Activated naive CD4-positive, alpha-beta T cell treated with anti-CD3 and anti-CD28 coated beads for 36 hours (primary cell): Measurements from ENCODE around the gene MARK3. TPM values are rescaled to one million over a fixed set of nuclear protein-coding genes. Genes with fewer than 3 reads are reported as not detected.

ENCODE experiments used
- CTCF ChIA-PET: fragments of 350-600 bp; sonication (Branson Sonifier 250); formaldehyde crosslinking; loops from one replicate; lab custom pipeline; 2021; ENCODE audit warnings: antibody characterized with exemption; lab: Charles Lee
- DNase-seq: peaks from one replicate; pipeline ENCODE4 v3.0.0-alpha.2; 2020
- H3K27ac Mint-ChIP-seq: one replicate; pipeline ENCODE4 v1.8.0; 2021; ENCODE audit warnings: mild to moderate bottlenecking, mixed read lengths
- H3K27me3 Mint-ChIP-seq: one replicate; pipeline ENCODE4 v1.8.0; 2021; ENCODE audit warnings: low read depth, mixed read lengths
- H3K36me3 Mint-ChIP-seq: one replicate; pipeline ENCODE4 v1.8.0; 2021; ENCODE audit warnings: low read depth, mixed read lengths
- H3K4me1 Mint-ChIP-seq: one replicate; pipeline ENCODE4 v1.8.0; 2021; ENCODE audit warnings: low read depth, mixed read lengths
- H3K4me3 Mint-ChIP-seq: one replicate; pipeline ENCODE4 v1.8.0; 2021; ENCODE audit warnings: mild to moderate bottlenecking, moderate library complexity, mixed read lengths
- H3K9me3 Mint-ChIP-seq: one replicate; pipeline ENCODE4 v1.8.0; 2021; ENCODE audit warnings: mixed read lengths
- intact Hi-C: fragments of 100-400 bp; cut with micrococcal nuclease; formaldehyde crosslinking; loops from one replicate; pipeline ENCODE4 v1.15.1; 2023
- total RNA-seq, 2 experiments: library from RNA; stranded (reverse); gene quantifications; one replicate each; pipeline ENCODE4 v1.2.3, GENCODE V29; 2021

Gene MARK3
- total RNA-seq, 2 experiments from 2014 or later = 62.2 to 64.7 TPM

GRCh38 chr14:103449634-103450161 lies 64.5 kb downstream of the MARK3 start:
- Mint-ChIP-seq H3K4me1 (peaks cover 37% of the 10 kb centered on the region), H3K4me3 (no peak overlapping the region)

GRCh38 chr14:103450416-103450815 lies 65.2 kb downstream of the MARK3 start:
- Mint-ChIP-seq H3K27ac (no peak overlapping the region), H3K27me3 (no peaks in the 10 kb centered on the region), H3K4me1 (peaks cover 34% of the 10 kb centered on the region), H3K4me3 (no peak overlapping the region), H3K9me3 (no peaks in the 10 kb centered on the region), H3K36me3 (peaks cover 22% of the 10 kb centered on the region)
- intact Hi-C loops = no loop called here
- CTCF ChIA-PET = interaction anchor here (0.6 to 1.4 kb wide), 4 partner anchors 22 to 1485 kb away, joined by 3 read pairs; no protein-coding TSS in a partner anchor
- DNase-seq = no peak

More at GRCh38 chr14:103449634-103450161, 64.5 kb downstream of the MARK3 start:
- H3K27ac Mint-ChIP-seq = no peak overlapping the region
- no peaks in the 10 kb centered on the region for H3K9me3 Mint-ChIP-seq
- H3K36me3 Mint-ChIP-seq = peaks cover 19% of the 10 kb centered on the region
- CTCF ChIA-PET = interaction anchor here (1.1 to 1.4 kb wide), 2 partner anchors 21 to 56 kb away, joined by 3 read pairs; no protein-coding TSS in a partner anchor
- intact Hi-C loops = no loop called here
- DNase-seq = no peak
- H3K27me3 Mint-ChIP-seq = no peaks in the 10 kb centered on the region

DNA sequence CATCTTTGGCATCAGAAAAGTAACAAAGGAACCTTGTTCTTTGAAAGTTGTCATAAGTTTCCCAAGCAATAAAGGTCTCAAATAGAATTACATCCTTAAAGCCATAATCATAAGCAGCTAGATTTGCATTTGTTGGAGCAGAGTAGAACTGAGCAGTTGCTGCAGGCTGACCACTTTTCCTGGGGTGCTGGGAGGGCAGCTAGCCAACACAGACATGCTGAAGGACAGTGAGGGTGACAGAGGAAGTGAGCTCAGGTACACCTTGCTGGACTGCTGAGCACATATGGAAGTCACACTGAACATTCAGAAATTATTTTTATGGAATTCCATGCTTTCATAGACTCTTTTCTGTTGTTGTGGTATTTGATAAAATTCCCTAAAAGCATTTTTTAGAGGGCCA lies 66.2 kb downstream of the MARK3 start:
- Mint-ChIP-seq H3K4me3 (no peak overlapping the region), H3K36me3 (peaks cover 22% of the 10 kb centered on the region), H3K27me3 (no peaks in the 10 kb centered on the region), H3K27ac (no peak overlapping the region), H3K4me1 (peaks cover 30% of the 10 kb centered on the region), H3K9me3 (no peaks in the 10 kb centered on the region)
- intact Hi-C loops = no loop called here
- DNase-seq = no peak
- CTCF ChIA-PET = interaction anchor here (0.6 kb wide), 1 partner anchor 11 kb away, joined by 3 read pairs; no protein-coding TSS in a partner anchor

DNA sequence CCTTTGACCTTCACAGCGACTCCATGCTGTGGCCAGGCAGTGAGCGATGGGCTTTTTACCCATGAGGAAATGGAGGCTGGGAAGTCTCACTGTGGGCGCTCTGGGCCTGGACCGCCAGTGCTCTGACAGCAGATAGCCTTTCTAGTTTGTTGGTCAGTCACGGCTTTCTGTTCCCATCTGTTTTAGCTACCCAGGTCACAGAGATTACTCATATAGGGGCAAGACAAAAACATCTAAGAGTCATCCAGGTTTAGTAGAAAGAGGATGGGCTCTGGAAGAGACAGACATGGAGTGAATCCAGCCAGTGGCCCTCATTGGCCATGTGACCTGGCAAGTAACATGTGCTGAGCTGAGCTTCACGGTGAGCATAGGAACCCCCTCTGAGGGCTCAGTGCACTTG lies 68.6 kb downstream of the MARK3 start:
- Mint-ChIP-seq H3K27me3 (no peaks in the 10 kb centered on the region), H3K27ac (no peak overlapping the region), H3K4me1 (peaks cover 17% of the 10 kb centered on the region), H3K36me3 (peaks cover 24% of the 10 kb centered on the region), H3K9me3 (no peaks in the 10 kb centered on the region), H3K4me3 (no peak overlapping the region)
- CTCF ChIA-PET = interaction anchor here (1.5 kb wide), 1 partner anchor 11 kb away, joined by 3 read pairs; no protein-coding TSS in a partner anchor
- intact Hi-C loops = no loop called here
- no peak for DNase-seq

- H3K27me3 Mint-ChIP-seq = no peaks in the 10 kb centered on the region
- peaks cover 22% of the 10 kb centered on the region for H3K36me3 Mint-ChIP-seq
- no peak for DNase-seq
- H3K9me3 Mint-ChIP-seq = no peaks in the 10 kb centered on the region
- intact Hi-C loops = no loop called here
- peaks cover 22% of the 10 kb centered on the region for H3K4me1 Mint-ChIP-seq
- H3K4me3 Mint-ChIP-seq = no peak overlapping the region
- peak overlapping the region; percentile 1 for H3K27ac Mint-ChIP-seq
- CTCF ChIA-PET = interaction anchor here (0.6 kb wide), 2 partner anchors 9 to 1334 kb away, joined by 3 to 4 read pairs; no protein-coding TSS in a partner anchor
Observed at GRCh38 chr14:103456167-103456835, 71.1 kb downstream of the MARK3 start.

DNA sequence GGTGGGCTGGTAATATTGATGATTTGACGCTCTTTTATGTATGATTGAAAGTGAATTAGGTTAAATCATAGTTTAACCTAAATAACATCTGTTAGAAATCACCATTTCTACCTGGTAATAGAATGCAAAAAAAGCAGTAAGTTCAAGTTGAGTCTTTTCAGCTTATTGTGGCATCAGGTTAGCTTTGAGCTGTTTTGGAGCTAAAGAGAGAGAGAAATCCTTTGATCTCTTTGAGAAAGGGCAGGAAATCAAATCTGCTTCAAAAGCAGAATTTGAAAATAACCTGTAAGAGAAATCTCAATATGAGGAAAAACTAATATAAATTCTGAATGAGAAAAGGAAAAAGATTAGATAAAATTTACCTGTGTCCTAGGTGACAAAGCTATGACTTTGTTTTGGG lies 75.2 kb downstream of the MARK3 start:
- Mint-ChIP-seq H3K4me1 (peaks cover 19% of the 10 kb centered on the region), H3K27me3 (no peaks in the 10 kb centered on the region), H3K27ac (no peak overlapping the region), H3K9me3 (no peaks in the 10 kb centered on the region), H3K36me3 (peaks cover 24% of the 10 kb centered on the region), H3K4me3 (no peak overlapping the region)
- no peak for DNase-seq
- intact Hi-C loops = no loop called here
- CTCF ChIA-PET = interaction anchor here (0.7 to 2.1 kb wide), 5 partner anchors 11 to 1308 kb away, joined by 3 to 6 read pairs (median 3); no protein-coding TSS in a partner anchor

DNA sequence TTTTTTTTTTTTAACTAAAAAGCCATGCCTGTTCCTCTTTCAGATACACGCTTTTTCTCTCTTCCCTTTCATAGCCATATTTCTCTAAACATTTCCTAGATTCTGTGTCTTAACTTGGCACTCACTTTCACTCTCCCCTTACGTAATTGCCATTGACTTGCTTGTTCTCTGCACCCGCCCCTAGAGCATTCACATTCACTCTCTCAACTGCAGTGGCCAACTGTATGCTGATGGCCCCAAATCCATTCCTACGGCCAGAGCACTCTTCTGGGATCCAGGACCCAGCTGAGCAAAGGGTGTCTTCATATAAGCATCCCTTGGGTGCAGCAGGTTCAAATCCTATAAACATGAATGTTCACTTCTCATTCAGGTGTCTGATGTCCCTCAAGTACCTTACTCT lies 77.9 kb downstream of the MARK3 start:
- H3K27ac Mint-ChIP-seq = no peak overlapping the region

GRCh38 chr14:103463851-103464250 lies 78.6 kb downstream of the MARK3 start:
- H3K4me3 Mint-ChIP-seq = no peak overlapping the region
- H3K27me3 Mint-ChIP-seq = no peaks in the 10 kb centered on the region
- CTCF ChIA-PET = no interaction called here

More for the DNA sequence above, 77.9 kb downstream of the MARK3 start:
- peaks cover 29% of the 10 kb centered on the region for H3K36me3 Mint-ChIP-seq
- no peaks in the 10 kb centered on the region for H3K9me3 Mint-ChIP-seq
- no peaks in the 10 kb centered on the region for H3K27me3 Mint-ChIP-seq
- no peak overlapping the region for H3K4me3 Mint-ChIP-seq
- intact Hi-C loops = no loop called here
- DNase-seq = no peak
- H3K4me1 Mint-ChIP-seq = peaks cover 10% of the 10 kb centered on the region
- CTCF ChIA-PET = no interaction called here

DNA sequence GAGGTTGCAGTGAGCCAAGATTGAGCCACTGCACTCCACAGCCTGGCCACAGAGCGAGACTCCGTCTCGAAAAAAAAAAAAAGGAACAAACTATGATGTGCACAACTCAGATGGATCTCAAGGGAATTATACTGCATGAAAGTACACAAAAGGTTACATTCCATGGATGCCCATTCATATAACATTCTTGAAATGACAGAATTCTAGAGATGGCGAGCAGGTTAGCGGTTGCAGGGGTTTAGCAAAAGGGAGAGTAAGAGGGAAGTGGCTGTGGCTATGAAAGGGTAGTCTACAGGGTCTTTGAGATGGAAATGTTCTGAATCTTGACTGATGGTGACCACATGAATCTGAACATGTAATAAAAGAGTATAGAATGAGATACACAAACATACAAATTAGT lies 87.7 kb downstream of the MARK3 start:
- no peaks in the 10 kb centered on the region for H3K4me1 Mint-ChIP-seq
- H3K9me3 Mint-ChIP-seq = no peaks in the 10 kb centered on the region
- CTCF ChIA-PET = no interaction called here
- H3K27me3 Mint-ChIP-seq = no peaks in the 10 kb centered on the region
- DNase-seq = no peak
- peaks cover 31% of the 10 kb centered on the region for H3K36me3 Mint-ChIP-seq
- H3K27ac Mint-ChIP-seq = no peak overlapping the region
- H3K4me3 Mint-ChIP-seq = no peak overlapping the region
- intact Hi-C loops = no loop called here

More at GRCh38 chr14:103463851-103464250, 78.6 kb downstream of the MARK3 start:
- Mint-ChIP-seq H3K27ac (no peak overlapping the region), H3K9me3 (no peaks in the 10 kb centered on the region), H3K4me1 (peaks cover 10% of the 10 kb centered on the region), H3K36me3 (peaks cover 29% of the 10 kb centered on the region)
- intact Hi-C loops = no loop called here
- no peak for DNase-seq

DNA sequence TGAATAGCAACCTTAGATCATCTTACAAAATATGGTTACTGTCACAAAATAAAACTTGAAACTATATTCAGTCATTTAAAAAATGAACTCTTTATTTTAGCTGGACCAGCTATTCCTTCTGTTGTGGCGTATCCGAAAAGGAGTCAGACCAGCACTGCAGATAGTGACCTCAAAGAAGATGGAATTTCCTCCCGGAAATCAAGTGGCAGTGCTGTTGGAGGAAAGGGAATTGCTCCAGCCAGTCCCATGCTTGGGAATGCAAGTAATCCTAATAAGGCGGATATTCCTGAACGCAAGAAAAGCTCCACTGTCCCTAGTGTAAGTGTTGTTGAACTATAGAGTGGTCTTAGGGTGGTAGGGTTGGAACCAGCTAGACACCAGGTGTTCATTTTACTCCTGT lies 89.7 kb downstream of the MARK3 start:
- peaks cover 34% of the 10 kb centered on the region for H3K36me3 Mint-ChIP-seq
- CTCF ChIA-PET = interaction anchor here (0.7 to 0.8 kb wide), 2 partner anchors 24 to 82 kb away, joined by 3 to 4 read pairs; no protein-coding TSS in a partner anchor
- no peak overlapping the region for H3K27ac Mint-ChIP-seq
- no peak overlapping the region for H3K4me3 Mint-ChIP-seq
- DNase-seq = no peak
- no peaks in the 10 kb centered on the region for H3K9me3 Mint-ChIP-seq
- H3K27me3 Mint-ChIP-seq = no peaks in the 10 kb centered on the region
- H3K4me1 Mint-ChIP-seq = peaks cover 1% of the 10 kb centered on the region
- intact Hi-C loops = no loop called here

GRCh38 chr14:103476065-103476464 lies 90.8 kb downstream of the MARK3 start:
- intact Hi-C loops = no loop called here
- CTCF ChIA-PET = no interaction called here
- no peak overlapping the region for H3K27ac Mint-ChIP-seq
- H3K36me3 Mint-ChIP-seq = peaks cover 30% of the 10 kb centered on the region
- no peak overlapping the region for H3K4me3 Mint-ChIP-seq
- no peaks in the 10 kb centered on the region for H3K27me3 Mint-ChIP-seq
- DNase-seq = no peak
- peaks cover 13% of the 10 kb centered on the region for H3K4me1 Mint-ChIP-seq
- H3K9me3 Mint-ChIP-seq = no peaks in the 10 kb centered on the region

DNA sequence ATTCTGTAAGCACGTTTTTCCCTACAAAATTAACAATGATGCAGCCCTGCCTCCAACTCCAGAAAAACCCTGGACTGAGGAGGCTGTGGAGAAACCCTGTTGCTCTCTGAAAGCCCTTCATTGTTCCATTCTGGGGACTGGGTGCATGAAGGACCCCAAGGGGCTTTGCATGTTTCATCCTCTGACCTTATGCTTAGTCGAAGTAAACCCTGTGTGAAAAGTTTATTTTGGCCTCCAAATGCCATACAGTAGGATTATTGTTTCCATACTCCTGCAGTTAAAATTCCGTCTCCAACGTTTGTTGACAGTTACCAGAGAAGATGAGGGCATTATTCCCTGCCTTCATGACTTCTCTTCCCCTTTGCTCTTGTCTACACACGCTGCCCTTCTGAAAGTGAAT lies 91.4 kb downstream of the MARK3 start:
- Mint-ChIP-seq H3K4me3 (no peak overlapping the region), H3K4me1 (peaks cover 17% of the 10 kb centered on the region), H3K27me3 (no peaks in the 10 kb centered on the region), H3K9me3 (no peaks in the 10 kb centered on the region), H3K36me3 (peaks cover 31% of the 10 kb centered on the region), H3K27ac (no peak overlapping the region)
- intact Hi-C loops = no loop called here
- DNase-seq = no peak
- CTCF ChIA-PET = no interaction called here
